AG10803 (cell line): Measurements from ENCODE around the gene PIK3R1.

Experiments
- DNase-seq: peaks from one replicate; pipeline ENCODE4 v3.0.0; 2010; ENCODE audit warnings: low read depth
- H3K4me3 ChIP-seq: 2 replicates; pipeline ENCODE4 v1.5.1; 2011; ENCODE audit warnings: mild to moderate bottlenecking, low read length, control low read depth
- TF ChIP-seq, protein P1 (sequence below): conservative IDR thresholded peaks from 2 replicates; pipeline ENCODE4 v1.5.1; 2011; ENCODE audit warnings: mild to moderate bottlenecking, low read length, control low read depth, inconsistent platforms

The PIK3R1 gene

DNA sequence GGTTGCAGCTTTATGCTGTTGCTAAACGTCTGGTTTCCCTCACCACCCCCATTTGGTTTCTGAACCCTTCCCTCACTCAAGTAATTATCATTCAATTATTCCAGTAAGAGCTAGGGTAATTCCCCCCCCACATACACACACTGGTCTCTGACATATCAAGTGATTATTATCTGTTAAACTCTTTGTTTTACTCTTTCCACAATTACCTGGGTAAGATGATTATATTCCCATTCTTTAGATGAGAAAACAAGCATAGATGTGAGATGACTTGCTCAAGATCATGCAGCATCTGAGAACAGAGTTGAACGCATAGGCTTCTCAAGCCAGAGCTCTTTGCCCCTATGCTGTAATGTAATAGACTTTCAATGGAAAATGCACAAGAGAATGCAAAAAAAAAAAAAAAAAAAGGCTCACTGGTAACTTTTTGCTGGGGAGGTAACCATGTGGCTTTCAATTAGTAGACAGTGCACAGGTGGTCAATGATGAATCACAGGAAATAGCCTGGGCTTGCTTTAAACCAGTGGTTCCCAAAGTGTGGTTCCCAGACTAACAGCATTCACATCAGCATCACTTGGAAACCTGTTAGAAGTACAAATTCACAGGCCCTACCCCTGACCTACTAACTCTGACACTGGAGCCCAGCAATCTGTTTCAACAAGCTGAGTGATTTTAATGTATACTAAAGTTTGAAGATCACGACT lies 87.6 kb downstream of the PIK3R1 start:
- TF ChIP-seq, protein P1, sequence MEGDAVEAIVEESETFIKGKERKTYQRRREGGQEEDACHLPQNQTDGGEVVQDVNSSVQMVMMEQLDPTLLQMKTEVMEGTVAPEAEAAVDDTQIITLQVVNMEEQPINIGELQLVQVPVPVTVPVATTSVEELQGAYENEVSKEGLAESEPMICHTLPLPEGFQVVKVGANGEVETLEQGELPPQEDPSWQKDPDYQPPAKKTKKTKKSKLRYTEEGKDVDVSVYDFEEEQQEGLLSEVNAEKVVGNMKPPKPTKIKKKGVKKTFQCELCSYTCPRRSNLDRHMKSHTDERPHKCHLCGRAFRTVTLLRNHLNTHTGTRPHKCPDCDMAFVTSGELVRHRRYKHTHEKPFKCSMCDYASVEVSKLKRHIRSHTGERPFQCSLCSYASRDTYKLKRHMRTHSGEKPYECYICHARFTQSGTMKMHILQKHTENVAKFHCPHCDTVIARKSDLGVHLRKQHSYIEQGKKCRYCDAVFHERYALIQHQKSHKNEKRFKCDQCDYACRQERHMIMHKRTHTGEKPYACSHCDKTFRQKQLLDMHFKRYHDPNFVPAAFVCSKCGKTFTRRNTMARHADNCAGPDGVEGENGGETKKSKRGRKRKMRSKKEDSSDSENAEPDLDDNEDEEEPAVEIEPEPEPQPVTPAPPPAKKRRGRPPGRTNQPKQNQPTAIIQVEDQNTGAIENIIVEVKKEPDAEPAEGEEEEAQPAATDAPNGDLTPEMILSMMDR = no peak
- H3K4me3 ChIP-seq = no peak overlapping the region
- peak; percentile 12 for DNase-seq

- DNase-seq = no peak
- no peak overlapping the region for H3K4me3 ChIP-seq
- TF ChIP-seq, protein P1 = no peak
These were observed 88.3 kb downstream of the PIK3R1 start for GRCh38 chr5:68303754-68304420.

GRCh38 chr5:68304421-68305052 lies 89.0 kb downstream of the PIK3R1 start:
- TF ChIP-seq, protein P1 = no peak
- no peak overlapping the region for H3K4me3 ChIP-seq
- peak; percentile 40 for DNase-seq

- H3K4me3 ChIP-seq = no peak overlapping the region
- DNase-seq = no peak
- TF ChIP-seq, protein P1 = no peak
These were observed 89.8 kb downstream of the PIK3R1 start for GRCh38 chr5:68305223-68305870.

DNA sequence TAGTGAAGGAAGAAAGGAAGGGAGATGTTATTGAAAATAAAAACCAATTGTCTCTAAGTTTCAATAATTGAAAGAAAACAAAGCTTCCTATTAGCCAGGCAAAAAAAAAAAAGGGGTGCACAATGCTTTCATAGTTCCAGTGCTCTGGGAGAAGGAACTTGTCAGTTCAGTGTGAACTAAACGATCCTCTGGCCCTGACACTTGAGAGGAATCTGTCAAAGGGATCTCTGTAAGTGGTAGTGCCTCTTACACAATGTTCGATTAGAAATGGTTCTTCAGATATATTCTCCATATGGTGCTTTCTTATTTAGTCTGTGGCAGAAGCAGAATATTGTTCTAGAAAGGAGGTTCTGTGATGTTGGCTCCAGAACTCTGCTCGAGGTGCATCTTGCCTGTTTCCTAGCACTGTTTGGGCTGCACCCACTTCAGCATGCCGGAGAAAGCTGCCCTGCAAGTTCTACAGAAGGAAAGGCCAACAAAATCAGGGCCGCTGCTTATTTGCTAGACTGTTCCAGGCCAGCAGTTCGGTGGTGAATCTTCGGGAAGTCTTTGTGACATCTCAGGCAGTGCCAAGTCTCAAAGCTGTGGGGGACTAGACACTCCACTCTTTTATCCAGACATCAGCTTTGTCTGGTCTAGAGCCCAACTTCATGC lies 90.9 kb downstream of the PIK3R1 start:
- no peak overlapping the region for H3K4me3 ChIP-seq
- TF ChIP-seq, protein P1 = no peak
- no peak for DNase-seq

DNA sequence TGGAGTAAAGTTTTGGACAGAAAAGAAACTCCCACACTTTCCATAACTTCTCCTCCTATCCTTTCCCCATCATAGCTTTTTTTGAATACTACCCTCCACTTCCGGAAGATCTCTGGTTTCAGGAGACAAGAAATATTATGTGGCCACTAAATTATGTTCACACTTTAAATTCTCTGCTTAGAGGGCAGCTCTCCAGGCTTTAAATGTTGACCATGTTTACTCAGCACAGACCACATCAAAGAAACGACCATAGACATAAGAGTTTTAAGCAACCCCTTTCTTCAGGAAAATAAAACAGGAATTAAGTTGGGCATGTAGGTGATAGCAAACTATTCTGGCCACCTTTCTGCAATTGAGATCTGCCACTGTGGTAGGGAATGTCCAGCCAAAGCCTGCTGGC lies 97.8 kb downstream of the PIK3R1 start:
- no peak overlapping the region for H3K4me3 ChIP-seq
- TF ChIP-seq, protein P1 = no peak
- no peak for DNase-seq
